Astrocyte (in vitro differentiated cells and primary cell): ENCODE data around the gene PTH2R. TPM values are rescaled to one million over a fixed set of nuclear protein-coding genes. Genes with fewer than 3 reads are reported as not detected.

Source experiments
- DNase-seq: peaks from one replicate; pipeline ENCODE4 v3.0.0-alpha.2; 2010; ENCODE audit warnings: low read depth
- FAIRE-seq: peaks from 2 replicates; lab custom pipeline; 2011; peaks lifted over from hg19 to GRCh38; lab: Jason Lieb, UNC
- H2AFZ ChIP-seq: 2 replicates; pipeline ENCODE4 v1.6.0; 2012; ENCODE audit warnings: low read depth, low read length, inconsistent platforms
- H3K27ac ChIP-seq: 2 replicates; pipeline ENCODE4 v1.5.1; 2011; ENCODE audit warnings: low read depth, low read length, inconsistent platforms
- H3K27me3 ChIP-seq: 2 replicates; pipeline ENCODE4 v1.6.0; 2011; ENCODE audit warnings: low read length, inconsistent platforms; ENCODE audit not compliant: insufficient read depth
- H3K36me3 ChIP-seq: 2 replicates; pipeline ENCODE4 v1.5.1; 2011; ENCODE audit warnings: low read length, inconsistent platforms; ENCODE audit not compliant: insufficient read depth
- H3K4me1 ChIP-seq: 2 replicates; pipeline ENCODE4 v1.5.1; 2011; ENCODE audit warnings: low read length, inconsistent platforms; ENCODE audit not compliant: insufficient read depth
- H3K4me2 ChIP-seq: 2 replicates; pipeline ENCODE4 v1.6.0; 2012; ENCODE audit warnings: low read length, inconsistent platforms
- H3K4me3 ChIP-seq: 2 replicates; pipeline ENCODE4 v1.5.1; 2011; ENCODE audit warnings: low read depth, mild to moderate bottlenecking, low read length, inconsistent platforms; ENCODE audit not compliant: insufficient read depth
- H3K79me2 ChIP-seq: 2 replicates; pipeline ENCODE4 v1.6.0; 2012; ENCODE audit warnings: mild to moderate bottlenecking, low read length, inconsistent platforms; ENCODE audit not compliant: insufficient read depth
- H3K9ac ChIP-seq: 2 replicates; pipeline ENCODE4 v1.6.0; 2012; ENCODE audit warnings: mild to moderate bottlenecking, low read length, inconsistent platforms
- H3K9me3 ChIP-seq: 2 replicates; pipeline ENCODE4 v1.5.1; 2012; ENCODE audit warnings: low read depth, mild to moderate bottlenecking, low read length, inconsistent platforms; ENCODE audit not compliant: insufficient read depth
- H4K20me1 ChIP-seq: 2 replicates; pipeline ENCODE4 v1.6.0; 2012; ENCODE audit warnings: low read length, inconsistent platforms; ENCODE audit not compliant: insufficient read depth
- H3K27ac Mint-ChIP-seq: one replicate; pipeline ENCODE4 v1.8.0; 2021; ENCODE audit warnings: mild to moderate bottlenecking, mixed read lengths; ENCODE audit not compliant: unreplicated experiment
- H3K27me3 Mint-ChIP-seq: one replicate; pipeline ENCODE4 v1.8.0; 2021; ENCODE audit warnings: low read depth, mixed read lengths; ENCODE audit not compliant: unreplicated experiment
- H3K36me3 Mint-ChIP-seq: one replicate; pipeline ENCODE4 v1.8.0; 2021; ENCODE audit warnings: low read depth, mixed read lengths; ENCODE audit not compliant: unreplicated experiment
- H3K4me1 Mint-ChIP-seq: one replicate; pipeline ENCODE4 v1.8.0; 2021; ENCODE audit warnings: low read depth, mixed read lengths; ENCODE audit not compliant: unreplicated experiment
- H3K4me3 Mint-ChIP-seq: one replicate; pipeline ENCODE4 v1.8.0; 2021; ENCODE audit warnings: mild to moderate bottlenecking, moderate library complexity, mixed read lengths; ENCODE audit not compliant: unreplicated experiment
- H3K9me3 Mint-ChIP-seq: one replicate; pipeline ENCODE4 v1.8.0; 2021; ENCODE audit warnings: mild to moderate bottlenecking, mixed read lengths; ENCODE audit not compliant: unreplicated experiment
- EZH2 ChIP-seq: IDR thresholded peaks from 2 replicates; pipeline ENCODE4 v1.6.1; 2012; ENCODE audit warnings: mild to moderate bottlenecking, low read length, inconsistent platforms; ENCODE audit not compliant: insufficient read depth
- total RNA-seq: library from RNA; stranded (reverse); gene quantifications from 2 replicates; pipeline ENCODE4 v1.2.1, GENCODE V29; 2021
- TF ChIP-seq, protein P1 (sequence below): IDR thresholded peaks from 2 replicates; pipeline ENCODE4 v1.5.1; 2011; ENCODE audit warnings: low read depth, mild to moderate bottlenecking, inconsistent platforms, low read length, moderate library complexity; ENCODE audit not compliant: insufficient read depth

The PTH2R gene
- total RNA-seq, 1 donor from 2014 or later, result not detected

DNA sequence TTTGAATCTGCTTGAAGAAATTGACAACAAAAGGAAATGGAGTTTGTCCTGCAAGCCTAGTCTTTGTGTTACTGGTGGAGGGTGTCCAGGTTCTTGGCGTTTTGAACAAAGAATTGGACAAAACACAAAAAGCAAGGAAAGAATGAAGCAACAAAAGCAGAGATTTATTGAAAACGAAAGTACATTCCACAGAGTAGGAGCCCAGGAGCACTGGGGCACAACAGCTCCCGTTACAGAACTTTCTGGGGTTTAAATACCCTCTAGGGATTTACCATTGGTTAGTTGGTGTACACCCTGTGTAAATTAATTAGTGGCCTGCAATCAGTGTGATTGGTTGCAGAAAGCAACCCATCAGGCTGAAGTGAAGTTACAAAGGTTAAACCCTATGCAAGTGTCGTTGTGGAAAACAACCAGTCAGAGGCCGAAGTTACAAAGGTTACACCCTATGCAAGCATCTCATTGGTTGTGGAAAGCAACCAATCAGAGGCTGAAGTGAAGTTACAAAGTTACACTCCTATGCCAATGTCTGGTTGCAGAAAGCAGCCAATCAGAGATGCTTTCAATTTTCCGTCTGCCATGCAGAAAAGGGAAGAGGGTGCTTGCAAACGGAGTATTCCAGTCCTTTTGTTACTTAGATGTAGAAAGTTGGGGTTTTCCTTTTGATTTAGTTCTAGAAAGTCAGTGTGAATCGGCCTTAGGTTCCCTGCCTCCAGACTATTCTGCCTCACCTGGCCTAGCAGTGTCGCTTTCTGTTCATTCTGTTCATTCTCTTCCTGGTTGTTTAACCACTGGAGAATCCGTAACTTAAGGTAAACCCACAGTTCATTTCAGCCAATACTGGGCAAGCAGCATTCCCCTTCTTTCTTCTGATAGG, 47.6 kb upstream of the PTH2R start:
- no peak for TF ChIP-seq EZH2
- TF ChIP-seq, protein P1, sequence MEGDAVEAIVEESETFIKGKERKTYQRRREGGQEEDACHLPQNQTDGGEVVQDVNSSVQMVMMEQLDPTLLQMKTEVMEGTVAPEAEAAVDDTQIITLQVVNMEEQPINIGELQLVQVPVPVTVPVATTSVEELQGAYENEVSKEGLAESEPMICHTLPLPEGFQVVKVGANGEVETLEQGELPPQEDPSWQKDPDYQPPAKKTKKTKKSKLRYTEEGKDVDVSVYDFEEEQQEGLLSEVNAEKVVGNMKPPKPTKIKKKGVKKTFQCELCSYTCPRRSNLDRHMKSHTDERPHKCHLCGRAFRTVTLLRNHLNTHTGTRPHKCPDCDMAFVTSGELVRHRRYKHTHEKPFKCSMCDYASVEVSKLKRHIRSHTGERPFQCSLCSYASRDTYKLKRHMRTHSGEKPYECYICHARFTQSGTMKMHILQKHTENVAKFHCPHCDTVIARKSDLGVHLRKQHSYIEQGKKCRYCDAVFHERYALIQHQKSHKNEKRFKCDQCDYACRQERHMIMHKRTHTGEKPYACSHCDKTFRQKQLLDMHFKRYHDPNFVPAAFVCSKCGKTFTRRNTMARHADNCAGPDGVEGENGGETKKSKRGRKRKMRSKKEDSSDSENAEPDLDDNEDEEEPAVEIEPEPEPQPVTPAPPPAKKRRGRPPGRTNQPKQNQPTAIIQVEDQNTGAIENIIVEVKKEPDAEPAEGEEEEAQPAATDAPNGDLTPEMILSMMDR, result no peak

DNA sequence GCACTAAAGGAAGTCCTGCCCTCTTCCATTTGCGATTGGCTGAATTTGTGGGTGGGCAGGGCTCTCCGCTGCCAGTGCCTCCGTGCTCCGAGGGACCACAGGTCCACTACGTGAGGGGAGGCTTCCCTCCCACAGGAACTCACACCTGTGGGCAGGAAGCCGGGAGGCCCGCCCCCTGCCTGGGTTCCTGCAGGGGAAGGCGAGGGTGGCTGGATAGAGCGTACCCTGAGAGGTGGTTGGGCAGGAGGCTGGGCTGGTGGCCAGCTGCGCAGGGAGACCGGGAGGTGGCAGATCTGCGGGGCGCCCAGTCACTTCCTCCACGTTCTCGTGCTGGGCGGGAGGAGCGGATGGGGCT, 47.0 kb upstream of the PTH2R start:
- H3K4me3 Mint-ChIP-seq, result no peak overlapping the region
- H3K9ac ChIP-seq, result no peak overlapping the region
- H3K36me3 ChIP-seq, result peaks cover 10% of the 10 kb centered on the region
- TF ChIP-seq, protein P1, result no peak
- no peak for TF ChIP-seq EZH2
- no peaks in the 10 kb centered on the region for H3K9me3 ChIP-seq
- no peak overlapping the region for H3K27ac Mint-ChIP-seq
- FAIRE-seq, result no peak
- no peak overlapping the region for H3K27ac ChIP-seq
- H3K36me3 Mint-ChIP-seq, result peaks cover 3% of the 10 kb centered on the region
- no peaks in the 10 kb centered on the region for H3K27me3 ChIP-seq
- peaks cover 10% of the 10 kb centered on the region for H3K4me1 ChIP-seq
- H2AFZ ChIP-seq, result no peak overlapping the region
- no peak overlapping the region for H3K4me2 ChIP-seq
- H3K79me2 ChIP-seq, result no peaks in the 10 kb centered on the region
- DNase-seq, result no peak
- H3K4me1 Mint-ChIP-seq, result peaks cover 33% of the 10 kb centered on the region
- no peaks in the 10 kb centered on the region for H3K27me3 Mint-ChIP-seq
- no peak overlapping the region for H3K4me3 ChIP-seq
- H3K9me3 Mint-ChIP-seq, result peaks cover 3% of the 10 kb centered on the region
- peaks cover 4% of the 10 kb centered on the region for H4K20me1 ChIP-seq

More for the DNA sequence above, 47.6 kb upstream of the PTH2R start:
- Histone ChIP-seq H2AFZ (no peak overlapping the region), H3K36me3 (peaks cover 14% of the 10 kb centered on the region), H3K9me3 (no peaks in the 10 kb centered on the region), H3K4me2 (peak overlapping the region; percentile 52), H4K20me1 (peaks cover 4% of the 10 kb centered on the region), H3K79me2 (no peaks in the 10 kb centered on the region), H3K4me1 (peaks cover 10% of the 10 kb centered on the region), H3K27ac (no peak overlapping the region), H3K4me3 (no peak overlapping the region), H3K27me3 (no peaks in the 10 kb centered on the region), H3K9ac (no peak overlapping the region)
- H3K4me3 Mint-ChIP-seq, result no peak overlapping the region
- no peaks in the 10 kb centered on the region for H3K27me3 Mint-ChIP-seq
- DNase-seq, result peak; percentile 18
- no peak for FAIRE-seq
- H3K9me3 Mint-ChIP-seq, result peaks cover 3% of the 10 kb centered on the region
- peaks cover 29% of the 10 kb centered on the region for H3K4me1 Mint-ChIP-seq
- peaks cover 3% of the 10 kb centered on the region for H3K36me3 Mint-ChIP-seq
- no peak overlapping the region for H3K27ac Mint-ChIP-seq
